Prostate gland (tissue), 2 donors: ENCODE results near the gene MPPED1.

ENCODE experiments used
- CTCF ChIP-seq, 4 experiments: fragments of 200-600 bp in 2 of 4; fragments of 450-650 bp in 2 of 4; sonication (generic) in 2 of 4; IDR thresholded peaks; 1 replicate in 3 of 4; 2 replicates in 1 of 4; pipeline ENCODE4 v1.5.1; 2016 to 2019; ENCODE audit warnings: antibody characterized with exemption in 4 of 4, mild to moderate bottlenecking in 2 of 4, moderate library complexity in 2 of 4
- POLR2AphosphoS5 ChIP-seq: sonication (generic); formaldehyde crosslinking; IDR thresholded peaks from one replicate; pipeline ENCODE4 v1.6.1; 2017; ENCODE audit warnings: antibody characterized with exemption

GRCh38 chr22:43466710-43467109, 54.9 kb downstream of the MPPED1 start:
- no peak for TF ChIP-seq CTCF (IDR thresholded peaks at IDR 0.05)
- TF ChIP-seq POLR2AphosphoS5 = no peak
